ENCODE data around the gene ZNF701.
A peak's percentile ranks its signal among the peaks of the same experiment; 100 is the strongest.
"Not testable (repeated sequence)": the region's sequence is repeated elsewhere in the genome, so short reads cannot be mapped to it uniquely, and the experiment has no call there.

The ZNF701 gene

DNA sequence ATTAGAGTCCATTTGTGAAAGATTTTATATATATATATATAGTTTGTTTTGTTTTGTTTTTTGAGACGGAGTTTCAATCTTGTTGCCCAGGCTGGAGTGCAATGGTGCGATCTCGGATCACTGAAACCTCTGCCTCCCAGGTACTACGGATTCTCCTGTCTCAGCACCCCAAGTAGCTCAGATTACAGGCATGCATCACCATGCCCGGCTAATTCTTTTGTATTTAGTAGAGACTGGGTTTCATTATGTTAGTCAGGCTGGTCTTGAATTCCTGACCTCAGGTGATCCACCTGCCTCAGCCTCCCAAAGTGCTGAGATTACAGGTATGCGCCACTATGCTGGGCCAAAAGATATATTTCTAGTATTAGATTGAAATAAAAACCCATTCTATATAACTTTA lies 4.0 kb upstream of the ZNF701 start:
- DNase-seq (ENCODE audit: low read depth in 2 of 2) = no peak

DNA sequence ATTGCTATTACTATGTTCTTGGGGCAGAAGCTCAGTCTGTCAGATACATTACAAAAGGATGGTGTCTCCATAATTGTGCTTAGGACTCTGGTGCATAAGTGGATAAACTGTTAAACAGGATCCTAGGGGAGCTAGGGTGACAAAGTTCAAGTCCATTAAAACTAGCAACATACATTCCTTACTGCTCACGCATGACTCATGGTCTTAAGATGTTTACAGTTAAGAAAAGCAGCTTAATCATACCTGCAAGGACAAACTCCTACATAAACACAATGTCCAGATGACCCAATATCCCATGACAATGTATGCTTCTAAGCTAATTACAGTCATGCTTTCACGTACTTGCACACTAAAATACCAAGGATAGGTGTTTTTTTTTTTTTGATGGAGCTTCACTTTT lies 3.5 kb upstream of the ZNF701 start:
- no peak for DNase-seq (ENCODE audit: low read depth in 2 of 2)

DNA sequence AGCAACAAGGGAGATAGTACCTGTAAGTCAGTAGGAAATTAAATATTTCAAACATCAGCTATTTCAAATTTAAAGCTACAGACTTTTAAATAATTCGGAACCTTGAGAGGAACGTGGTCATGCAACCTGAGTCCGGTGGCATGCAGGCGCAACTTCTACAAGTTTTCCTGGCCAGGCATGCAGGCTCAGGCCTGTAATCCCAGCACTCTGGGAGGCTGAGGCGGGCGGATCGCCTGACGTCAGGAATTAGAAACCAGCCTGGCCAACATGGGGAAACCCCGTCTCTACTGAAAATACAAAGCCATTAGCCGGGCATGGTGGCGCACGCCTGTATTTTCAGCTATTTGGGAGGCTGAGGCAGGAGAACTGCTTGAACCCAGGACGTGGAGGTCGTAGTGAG lies 2.2 kb upstream of the ZNF701 start:
- DNase-seq (ENCODE audit: low read depth in 2 of 2) = no peak

DNA sequence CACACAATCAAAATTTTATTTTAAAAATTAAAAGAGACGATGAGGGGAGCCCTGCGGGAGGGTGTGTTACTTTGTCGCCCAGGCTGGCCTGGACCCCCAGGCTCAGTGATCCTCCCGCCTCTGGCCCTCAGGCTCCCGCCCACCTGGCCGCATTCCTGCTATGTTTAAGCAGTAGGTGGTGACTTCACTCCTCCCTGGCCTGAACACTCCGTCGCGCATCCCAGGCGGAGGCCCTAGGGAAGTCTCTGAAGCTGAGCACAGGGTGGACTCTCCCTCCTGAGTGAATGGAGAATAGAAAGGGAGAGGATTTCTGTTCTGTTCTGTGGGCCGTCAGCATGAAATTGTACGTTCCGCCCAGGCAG lies 468 bp upstream of the ZNF701 start:
- not testable (repeated sequence) for DNase-seq (ENCODE audit: low read depth in 2 of 2)

DNA sequence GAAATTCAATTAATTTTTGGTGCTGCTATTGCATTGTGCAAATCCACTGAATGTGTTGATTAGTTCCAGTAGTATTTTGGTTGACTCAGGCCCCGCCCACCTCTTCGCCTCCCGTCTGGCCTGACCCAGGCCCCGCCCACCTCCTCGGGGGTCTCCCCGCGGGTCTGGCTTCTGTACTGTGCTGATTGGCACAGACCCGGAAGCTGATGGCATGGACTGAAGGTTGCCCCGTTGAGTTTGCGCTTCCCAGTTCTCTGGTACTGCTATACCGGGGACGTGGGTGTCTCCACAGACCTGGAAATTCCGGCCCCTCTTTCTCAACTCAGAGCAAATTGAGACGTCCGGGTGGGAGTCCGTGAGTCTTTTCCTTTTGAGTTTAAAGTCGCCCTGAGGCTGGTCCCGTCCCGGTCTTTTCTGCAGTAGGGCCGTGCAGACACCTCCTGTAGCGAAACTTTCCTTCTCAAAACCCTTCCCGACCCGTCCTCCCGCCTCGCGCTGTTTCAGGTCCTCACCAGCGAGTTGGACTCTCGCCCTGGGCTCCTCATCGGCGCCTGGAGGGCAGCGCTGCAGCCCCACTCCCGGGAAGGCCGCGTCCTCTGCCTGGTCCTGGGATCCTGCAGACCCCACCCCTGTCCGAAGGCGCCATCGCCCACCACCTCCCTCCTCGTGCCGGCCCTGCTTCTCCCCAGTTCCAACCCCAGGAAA lies 14.8 kb downstream of the ZNF701 start:
- no peak for DNase-seq (ENCODE audit: low read depth in 2 of 2)

DNA sequence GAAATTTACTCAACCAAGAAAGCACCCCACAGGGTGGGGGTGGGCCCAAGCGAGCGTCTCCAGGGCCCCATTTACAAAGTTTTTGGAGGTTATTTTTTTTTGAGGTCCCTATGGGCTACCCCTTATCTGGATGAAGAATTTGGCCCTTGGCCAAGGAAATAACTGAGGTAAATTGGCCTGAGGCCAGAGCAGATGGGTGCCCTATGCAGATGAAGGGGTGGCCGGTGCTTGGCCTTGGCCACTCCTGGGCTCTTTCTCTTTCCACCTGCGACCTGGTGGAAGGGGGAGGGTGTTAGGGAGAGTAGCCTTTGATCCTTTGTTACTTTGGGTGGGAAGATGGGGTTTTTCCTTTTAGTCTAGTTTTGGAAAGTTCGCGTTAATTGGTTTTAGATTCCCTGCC lies 15.5 kb downstream of the ZNF701 start:
- DNase-seq (ENCODE audit: low read depth in 2 of 2) = no peak

DNA sequence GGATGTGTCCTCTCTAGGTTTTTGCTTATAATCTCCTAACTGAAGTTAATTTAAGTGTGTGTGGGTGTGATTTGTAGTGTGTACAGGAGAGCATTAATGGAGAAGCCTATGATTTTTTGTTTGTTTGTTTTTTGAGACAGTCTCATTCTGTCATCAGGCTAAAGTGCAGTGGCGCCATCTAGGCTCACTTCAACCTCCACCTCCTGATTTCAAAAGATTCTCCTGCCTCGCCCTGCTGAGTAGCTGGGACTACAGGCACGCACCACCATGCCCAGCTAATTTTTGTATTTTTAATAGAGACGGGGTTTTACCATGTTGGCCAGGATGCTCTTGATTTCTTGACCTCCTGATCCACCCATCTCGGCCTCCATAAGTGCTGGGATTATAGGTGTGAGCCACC lies 20.6 kb downstream of the ZNF701 start:
- no peak for DNase-seq (ENCODE audit: low read depth in 2 of 2)

DNA sequence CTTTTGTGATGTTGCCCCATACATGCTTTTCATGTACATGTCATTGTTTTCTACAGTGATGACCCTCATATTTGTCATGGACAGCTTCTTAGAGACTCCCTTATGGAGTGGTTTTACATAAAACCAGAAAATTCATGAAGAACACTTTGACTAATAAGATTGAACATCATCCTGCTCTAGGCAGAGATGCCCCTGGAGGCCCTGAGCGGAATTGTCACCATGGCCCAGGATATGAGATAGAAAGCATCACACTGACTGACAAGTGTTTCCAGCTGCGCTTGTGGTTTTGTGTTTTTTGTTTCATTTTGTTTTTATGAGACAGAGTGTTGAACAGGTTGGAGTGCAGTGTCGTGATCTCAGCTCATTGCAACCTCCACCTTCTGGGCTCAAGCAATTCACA lies 22.2 kb downstream of the ZNF701 start:
- no peak for DNase-seq (ENCODE audit: low read depth in 2 of 2)

DNA sequence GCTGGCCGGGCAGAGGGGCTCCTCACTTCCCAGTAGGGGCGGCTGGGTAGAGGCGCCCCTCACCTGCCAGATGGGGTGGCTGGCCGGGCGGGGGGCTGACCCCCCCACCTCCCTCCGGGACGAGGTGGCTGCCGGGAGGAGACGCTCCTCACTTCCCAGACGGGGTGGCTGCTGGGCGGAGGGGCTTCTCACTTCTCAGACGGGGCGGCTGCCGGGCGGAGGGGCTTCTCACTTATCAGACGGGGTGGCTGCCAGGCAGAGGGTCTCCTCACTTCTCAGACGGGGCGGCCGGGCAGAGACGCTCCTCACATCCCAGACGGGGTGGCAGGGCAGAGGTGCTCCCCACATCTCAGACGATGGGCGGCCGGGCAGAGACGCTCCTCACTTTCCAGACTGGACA lies 23.4 kb downstream of the ZNF701 start:
- not testable (repeated sequence) for DNase-seq (ENCODE audit: low read depth in 2 of 2)

DNA sequence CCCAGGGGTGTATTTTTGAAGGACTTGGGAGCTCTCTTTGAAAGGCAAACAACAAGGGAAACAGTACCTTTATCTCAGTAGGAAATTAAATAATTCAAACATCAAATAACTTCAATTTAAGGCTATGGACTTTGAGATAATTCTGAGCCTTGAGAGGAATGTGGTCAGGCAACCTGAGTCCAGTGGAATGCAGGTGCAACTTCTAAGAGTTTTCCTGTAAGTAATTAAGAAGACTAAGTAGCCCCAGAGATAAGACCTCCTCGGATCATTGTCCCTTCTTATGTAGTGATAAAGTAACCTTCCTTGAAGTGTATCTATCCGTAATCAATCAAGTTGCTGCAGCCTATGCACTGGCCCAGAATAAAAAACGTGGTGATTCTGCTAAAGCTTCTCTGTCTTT lies 29.2 kb downstream of the ZNF701 start:
- DNase-seq (ENCODE audit: low read depth in 2 of 2) = no peak

DNA sequence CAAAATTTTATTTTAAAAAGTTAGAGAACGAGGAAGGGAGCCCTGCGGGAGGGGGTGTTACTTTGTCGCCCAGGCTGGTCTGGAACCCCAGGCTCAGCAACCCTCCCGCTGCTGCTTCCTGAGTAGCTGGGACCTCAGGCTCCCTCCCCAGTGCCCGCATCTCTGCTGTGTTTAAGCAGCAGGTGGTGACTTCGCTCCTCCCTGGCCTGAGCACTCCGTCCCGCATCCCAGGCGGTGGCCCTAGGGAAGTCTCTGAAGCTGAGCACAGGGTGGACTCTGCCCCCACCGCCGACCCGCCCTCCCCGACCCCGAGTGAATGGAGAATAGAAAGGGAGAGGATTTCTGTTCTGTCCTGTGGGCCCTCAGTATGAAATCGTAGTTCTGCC lies 30.5 kb downstream of the ZNF701 start:
- DNase-seq (ENCODE audit: low read depth in 2 of 2) = no peak

DNA sequence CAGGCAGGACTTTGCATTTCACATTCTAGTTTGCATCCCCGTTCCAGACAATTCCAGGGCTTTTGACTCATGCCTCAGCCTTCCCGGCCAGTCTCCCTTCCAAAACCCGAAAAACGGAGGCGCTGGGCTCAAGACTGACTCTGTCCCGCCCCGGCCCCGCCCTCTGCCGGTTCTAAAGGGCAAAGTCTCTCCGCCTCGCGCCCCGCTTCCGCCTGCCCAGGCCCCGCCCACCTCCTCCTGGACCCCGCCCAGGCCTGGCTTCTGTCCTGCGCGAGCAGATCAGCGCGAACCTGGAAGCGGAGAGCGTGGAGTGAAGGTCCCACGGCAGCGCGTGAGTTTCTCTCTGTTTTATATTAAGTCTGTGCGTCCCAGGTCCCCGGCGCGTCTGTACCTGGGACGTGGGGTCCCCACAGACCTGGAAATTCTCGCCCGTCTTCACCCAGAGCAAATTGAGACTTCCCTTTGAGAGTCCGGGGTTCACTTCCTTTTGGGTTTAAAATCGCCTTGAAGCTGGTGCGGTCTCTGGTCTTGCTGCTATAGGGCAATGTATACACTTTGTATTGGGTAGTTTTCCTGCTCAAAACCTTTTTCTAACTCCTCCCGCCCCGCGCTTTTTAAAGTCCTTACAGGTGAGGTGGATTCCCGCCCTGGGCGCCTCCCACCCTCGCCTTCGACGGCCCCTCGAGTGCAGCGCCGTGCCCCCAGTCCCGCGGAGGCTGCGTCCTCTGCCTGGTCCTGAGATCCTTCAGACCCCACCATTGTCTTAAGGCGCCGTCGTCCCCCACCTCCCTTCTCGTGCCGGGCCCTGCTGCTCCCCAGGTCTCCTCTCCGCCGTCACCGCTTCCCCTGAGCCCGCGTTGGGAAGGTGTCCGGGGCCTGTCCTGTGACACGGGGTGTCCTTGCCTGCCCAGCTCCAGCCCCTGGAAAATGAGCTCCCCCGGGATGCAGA lies 31.2 kb downstream of the ZNF701 start:
- peak; percentile 90 to 92 for DNase-seq (ENCODE audit: low read depth in 2 of 2)

DNA sequence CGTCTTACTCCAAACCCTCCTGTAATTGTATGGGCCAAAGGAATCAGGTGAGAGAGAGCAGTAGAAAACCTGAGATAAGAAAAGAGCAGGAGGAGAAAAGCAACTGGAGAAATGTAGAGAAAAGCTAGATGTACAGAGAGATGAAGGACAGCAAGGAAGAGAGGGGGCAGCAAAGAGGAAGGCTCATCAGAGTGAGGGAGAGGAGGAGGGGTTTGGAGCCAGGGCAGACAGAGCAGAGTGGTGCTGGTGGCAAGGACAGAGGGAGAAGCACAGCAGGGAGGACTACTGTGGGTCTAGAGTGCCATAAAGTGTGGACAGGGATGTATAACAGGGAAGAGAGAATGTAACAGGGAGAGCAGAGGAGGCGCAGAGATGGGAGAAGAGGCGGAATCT lies 31.9 kb downstream of the ZNF701 start:
- DNase-seq (ENCODE audit: low read depth in 2 of 2) = not testable (repeated sequence)

DNA sequence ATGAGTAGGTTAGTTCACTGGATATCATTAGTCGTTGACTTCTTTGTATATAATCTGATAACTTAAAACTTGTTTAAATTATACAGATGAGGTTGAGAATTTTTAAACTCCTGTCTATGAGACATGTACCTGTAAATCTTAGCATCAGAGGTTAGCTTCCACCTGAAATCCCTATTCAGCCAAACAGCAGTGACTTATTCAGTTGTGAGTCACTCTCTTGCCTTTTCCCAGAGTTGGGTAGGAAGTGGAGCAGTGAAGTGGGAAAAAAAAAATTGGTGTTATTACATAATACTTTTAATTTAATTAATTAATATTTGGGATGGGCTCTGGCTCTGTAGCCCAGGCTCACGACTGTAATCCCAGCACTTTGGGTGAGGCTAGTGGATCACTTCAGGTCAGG lies 32.9 kb downstream of the ZNF701 start:
- DNase-seq (ENCODE audit: low read depth in 2 of 2) = no peak

DNA sequence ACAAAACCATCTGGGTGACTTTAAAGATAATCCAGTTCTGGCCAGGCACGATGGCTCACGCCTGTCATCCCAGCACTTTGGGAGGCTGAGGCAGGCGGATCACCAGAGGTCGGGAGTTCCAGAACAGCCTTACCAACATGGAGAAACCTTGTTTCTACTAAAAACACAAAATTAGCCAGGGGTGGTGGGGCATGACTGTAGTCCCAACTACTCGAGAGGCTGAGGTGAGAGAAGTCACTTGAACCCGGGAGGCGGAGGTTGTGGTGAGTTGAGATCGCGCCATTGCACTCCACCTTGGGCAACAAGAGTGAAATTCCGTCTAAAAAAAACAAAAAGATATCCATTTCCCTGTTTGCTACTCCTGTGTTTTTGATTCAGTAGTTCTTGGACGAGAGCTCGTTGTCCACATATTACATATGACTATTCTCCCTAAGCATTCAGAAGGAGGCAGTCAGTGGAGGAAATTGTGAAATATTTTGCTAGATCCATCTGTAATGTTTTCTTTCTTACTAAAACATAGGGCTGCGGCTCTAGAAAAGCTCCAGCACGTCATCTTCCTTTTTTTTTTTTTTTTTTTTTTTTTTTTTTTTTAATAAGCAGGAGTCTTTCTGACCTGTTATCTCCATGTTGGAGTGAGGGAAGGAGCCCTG lies 33.6 kb downstream of the ZNF701 start:
- DNase-seq (ENCODE audit: low read depth in 2 of 2) = no peak

DNA sequence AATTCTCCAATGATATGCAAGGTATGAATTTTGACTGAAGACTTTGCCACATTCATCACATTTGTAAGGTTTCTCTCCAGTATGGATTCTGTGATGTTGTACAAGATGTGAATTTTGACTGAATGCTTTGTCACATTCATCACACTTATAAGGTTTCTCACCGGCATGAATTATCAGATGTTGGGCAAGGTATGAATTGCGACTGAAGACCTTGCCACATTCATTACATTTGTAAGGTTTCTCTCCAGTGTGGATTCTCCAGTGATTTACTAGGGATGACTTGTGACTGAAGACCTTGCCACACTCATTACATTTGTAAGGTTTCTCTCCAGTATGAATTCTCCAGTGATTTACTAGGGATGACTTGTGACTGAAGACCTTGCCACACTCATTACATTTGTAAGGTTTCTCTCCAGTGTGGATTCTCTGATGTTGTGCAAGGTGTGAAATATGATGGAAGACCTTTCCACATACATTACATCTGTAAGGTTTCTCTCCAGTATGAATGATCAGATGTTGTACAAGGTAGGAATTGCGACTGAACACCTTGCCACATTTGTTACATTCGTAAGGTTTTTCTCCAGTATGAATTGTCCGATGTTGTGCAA lies 43.3 kb downstream of the ZNF701 start:
- DNase-seq (ENCODE audit: low read depth in 2 of 2) = no peak

DNA sequence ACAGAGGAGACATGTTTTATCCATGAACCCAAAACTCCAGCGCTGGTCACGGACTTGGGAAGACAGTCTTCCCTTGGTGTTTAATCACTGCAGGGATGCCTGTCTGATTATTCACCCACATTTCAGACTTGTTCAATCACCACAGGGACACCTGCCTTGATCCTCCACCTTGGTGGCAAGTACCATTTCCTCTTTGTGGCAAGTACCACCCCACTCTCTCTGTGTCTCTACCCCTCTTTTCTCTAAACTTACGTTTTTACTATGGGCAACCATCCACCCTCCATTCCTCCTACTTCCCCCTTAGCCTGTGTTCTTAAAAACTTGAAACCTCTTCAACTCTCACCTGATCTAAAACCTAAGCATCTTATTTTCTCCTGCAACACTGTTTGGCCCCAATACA lies 51.3 kb downstream of the ZNF701 start:
- no peak for DNase-seq (ENCODE audit: low read depth in 2 of 2)

DNA sequence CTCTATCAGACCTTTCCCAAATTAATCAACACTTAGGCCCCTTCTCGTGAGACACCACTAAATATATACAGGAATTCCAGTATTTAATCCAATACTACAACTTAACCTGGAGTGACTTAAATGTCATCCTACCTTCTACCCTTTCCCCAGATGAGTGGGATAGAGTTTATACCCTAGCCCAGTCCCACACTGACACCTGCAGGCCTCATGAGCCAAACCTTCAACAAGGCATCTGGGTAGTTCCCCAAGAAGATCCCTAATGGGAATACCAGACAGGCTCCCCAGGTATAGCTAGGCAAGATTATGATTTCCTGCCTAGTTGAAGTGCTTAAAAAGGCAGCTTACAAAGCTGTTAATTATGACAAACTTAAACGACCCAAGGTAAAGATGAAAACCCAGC lies 52.2 kb downstream of the ZNF701 start:
- no peak for DNase-seq (ENCODE audit: low read depth in 2 of 2)

DNA sequence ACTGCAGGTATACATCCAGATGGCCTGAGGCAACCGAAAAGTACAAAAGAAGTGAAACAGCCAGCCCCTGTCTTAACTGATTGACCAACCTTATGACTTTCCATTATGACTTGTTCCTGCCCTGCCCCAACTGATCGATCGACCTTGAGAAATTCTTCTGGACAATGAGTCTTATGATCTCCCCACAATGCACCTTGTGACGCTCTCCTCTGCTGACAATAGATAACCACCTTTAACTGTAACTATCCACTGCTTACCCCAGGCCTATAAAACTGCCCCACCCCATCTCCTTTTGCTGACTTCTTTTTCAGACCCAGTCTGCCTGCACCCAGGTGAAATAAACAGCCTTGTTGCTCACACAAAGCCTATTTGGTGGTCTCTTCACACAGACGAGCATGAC lies 56.8 kb downstream of the ZNF701 start:
- no peak for DNase-seq (ENCODE audit: low read depth in 2 of 2)

DNA sequence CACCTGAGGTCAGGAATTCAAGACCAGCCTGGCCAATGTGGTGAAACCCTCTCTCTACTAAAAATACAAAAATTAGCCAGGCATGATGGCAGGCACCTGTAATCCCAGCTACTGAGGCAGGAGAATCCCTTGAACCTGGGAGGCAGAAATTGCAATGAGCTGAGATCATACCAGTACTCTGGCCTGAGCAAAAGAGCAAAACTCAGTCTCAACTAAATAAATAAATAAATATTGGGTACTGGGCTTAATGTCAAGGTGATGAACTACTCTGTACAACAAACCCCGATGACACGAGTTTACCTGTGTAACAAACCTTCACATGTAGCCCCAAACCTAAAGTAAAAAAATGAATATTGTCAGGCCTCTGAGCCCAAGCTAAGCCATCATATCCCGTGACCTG lies 57.4 kb downstream of the ZNF701 start:
- DNase-seq (ENCODE audit: low read depth in 2 of 2) = not testable (repeated sequence)

DNA sequence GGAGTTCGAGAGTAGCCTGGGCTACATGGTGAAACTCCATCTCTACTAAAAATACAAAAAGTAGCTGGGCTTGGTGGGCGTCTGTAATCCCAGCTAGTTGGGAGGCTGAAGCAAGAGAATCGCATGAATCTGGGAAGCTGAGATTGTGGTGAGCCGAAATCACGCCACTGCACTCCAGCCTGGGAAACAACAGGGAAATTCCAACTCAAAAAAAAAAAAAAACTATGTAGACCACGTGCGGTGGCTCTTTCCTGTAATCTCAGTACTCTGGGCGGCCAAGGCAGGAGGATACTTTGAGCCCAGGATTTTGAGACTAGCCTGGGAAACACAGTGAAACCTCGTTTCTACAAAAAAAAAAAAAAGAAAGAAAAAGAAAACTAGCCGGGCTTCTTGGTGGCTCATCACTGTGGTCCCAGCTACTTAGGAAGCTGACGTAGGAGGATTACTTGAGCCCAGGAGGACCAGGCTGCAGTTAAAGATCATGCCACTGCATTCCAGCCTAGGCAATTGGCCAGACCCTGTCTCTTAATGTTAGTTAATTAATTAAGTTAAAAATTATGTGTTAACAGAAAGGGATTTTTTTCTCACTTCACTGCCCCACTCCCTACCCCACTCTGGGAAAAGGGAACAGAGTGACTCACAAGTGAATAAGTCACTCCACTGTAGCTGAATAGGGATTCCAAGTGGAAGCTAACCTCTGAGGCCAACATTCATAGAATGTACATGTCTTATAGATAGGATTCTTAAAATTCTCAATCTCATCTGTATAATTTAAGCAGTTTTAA lies 65.9 kb downstream of the ZNF701 start:
- no peak for DNase-seq (ENCODE audit: low read depth in 2 of 2)
